ENCODE results near the gene GOSR1. TPM values are rescaled to one million over a fixed set of nuclear protein-coding genes. Genes with fewer than 3 reads are reported as not detected.
"Not testable (repeated sequence)": the region's sequence is repeated elsewhere in the genome, so short reads cannot be mapped to it uniquely, and the experiment has no call there.

The GOSR1 gene
- total RNA-seq, 1 donor from 2014 or later, result 15.0 TPM

DNA sequence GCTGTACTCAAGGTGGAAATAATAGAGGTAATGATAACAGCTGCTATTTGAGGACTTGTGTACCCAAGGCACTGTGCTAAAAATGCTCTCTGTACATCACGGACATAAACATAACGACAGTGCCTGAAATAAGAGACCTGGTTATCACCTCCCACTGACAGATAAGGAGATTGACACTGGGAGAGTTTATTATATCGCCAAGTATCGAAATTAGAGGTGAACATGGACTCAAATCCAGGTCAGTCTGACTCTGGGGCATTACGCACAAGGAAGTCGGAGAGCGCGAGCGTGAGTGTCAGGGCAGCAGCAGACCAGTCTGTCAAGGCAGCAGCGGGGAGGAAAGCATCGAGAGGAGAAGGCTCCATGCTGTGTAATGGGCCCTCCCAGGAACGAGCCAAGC, 57.1 kb downstream of the GOSR1 start:
- TF ChIP-seq, protein P1, sequence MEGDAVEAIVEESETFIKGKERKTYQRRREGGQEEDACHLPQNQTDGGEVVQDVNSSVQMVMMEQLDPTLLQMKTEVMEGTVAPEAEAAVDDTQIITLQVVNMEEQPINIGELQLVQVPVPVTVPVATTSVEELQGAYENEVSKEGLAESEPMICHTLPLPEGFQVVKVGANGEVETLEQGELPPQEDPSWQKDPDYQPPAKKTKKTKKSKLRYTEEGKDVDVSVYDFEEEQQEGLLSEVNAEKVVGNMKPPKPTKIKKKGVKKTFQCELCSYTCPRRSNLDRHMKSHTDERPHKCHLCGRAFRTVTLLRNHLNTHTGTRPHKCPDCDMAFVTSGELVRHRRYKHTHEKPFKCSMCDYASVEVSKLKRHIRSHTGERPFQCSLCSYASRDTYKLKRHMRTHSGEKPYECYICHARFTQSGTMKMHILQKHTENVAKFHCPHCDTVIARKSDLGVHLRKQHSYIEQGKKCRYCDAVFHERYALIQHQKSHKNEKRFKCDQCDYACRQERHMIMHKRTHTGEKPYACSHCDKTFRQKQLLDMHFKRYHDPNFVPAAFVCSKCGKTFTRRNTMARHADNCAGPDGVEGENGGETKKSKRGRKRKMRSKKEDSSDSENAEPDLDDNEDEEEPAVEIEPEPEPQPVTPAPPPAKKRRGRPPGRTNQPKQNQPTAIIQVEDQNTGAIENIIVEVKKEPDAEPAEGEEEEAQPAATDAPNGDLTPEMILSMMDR (IDR thresholded peaks at IDR 0.05), result no peak
- TF ChIP-seq POLR2AphosphoS5 (IDR thresholded peaks at IDR 0.05; ENCODE audit: insufficient read depth in 1 of 2, low read depth in 1 of 2) (no peak), POLR2A (IDR thresholded peaks at IDR 0.05) (no peak)
- no peaks in the 10 kb centered on the region for H3K27me3 ChIP-seq
- peaks cover 0 to 3% of the 10 kb centered on the region in 2 donors for H3K36me3 ChIP-seq
- H3K9me3 ChIP-seq, result no peaks in the 10 kb centered on the region
- intact Hi-C loops (cut with DNase I), result no loop called here
- H3K4me3 ChIP-seq, result no peak overlapping the region
- no peaks in the 10 kb centered on the region for H3K4me1 ChIP-seq
- H3K27ac ChIP-seq, result no peak overlapping the region
- no peak for DNase-seq (ENCODE audit: extremely low spot score in 2 of 2)

GRCh38 chr17:30534938-30535921, 58.0 kb downstream of the GOSR1 start:
- no peaks in the 10 kb centered on the region for H3K27me3 ChIP-seq
- TF ChIP-seq, protein P1 (IDR thresholded peaks at IDR 0.05), result no peak
- TF ChIP-seq POLR2AphosphoS5 (IDR thresholded peaks at IDR 0.05; ENCODE audit: insufficient read depth in 1 of 2, low read depth in 1 of 2) (no peak), POLR2A (IDR thresholded peaks at IDR 0.05) (no peak)
- no peaks in the 10 kb centered on the region for H3K4me1 ChIP-seq
- intact Hi-C loops (cut with DNase I), result no loop called here
- no peak overlapping the region for H3K27ac ChIP-seq
- DNase-seq (ENCODE audit: extremely low spot score in 2 of 2), result no peak
- no peak overlapping the region for H3K4me3 ChIP-seq
- no peaks in the 10 kb centered on the region for H3K9me3 ChIP-seq
- H3K36me3 ChIP-seq, result peaks cover 0 to 3% of the 10 kb centered on the region in 2 donors

GRCh38 chr17:30536846-30537245, 59.6 kb downstream of the GOSR1 start:
- H3K9me3 ChIP-seq; H3K4me3 ChIP-seq; H3K27ac ChIP-seq; H3K27me3 ChIP-seq; DNase-seq (ENCODE audit: extremely low spot score in 2 of 2); H3K36me3 ChIP-seq; H3K4me1 ChIP-seq; intact Hi-C loops (cut with DNase I): not testable (repeated sequence)

- H3K9me3 ChIP-seq; intact Hi-C loops (cut with DNase I); H3K27me3 ChIP-seq; DNase-seq (ENCODE audit: extremely low spot score in 2 of 2); H3K4me3 ChIP-seq; H3K27ac ChIP-seq; H3K36me3 ChIP-seq; H3K4me1 ChIP-seq: not testable (repeated sequence)
These were observed 60.5 kb downstream of the GOSR1 start for GRCh38 chr17:30537667-30538066.

DNA sequence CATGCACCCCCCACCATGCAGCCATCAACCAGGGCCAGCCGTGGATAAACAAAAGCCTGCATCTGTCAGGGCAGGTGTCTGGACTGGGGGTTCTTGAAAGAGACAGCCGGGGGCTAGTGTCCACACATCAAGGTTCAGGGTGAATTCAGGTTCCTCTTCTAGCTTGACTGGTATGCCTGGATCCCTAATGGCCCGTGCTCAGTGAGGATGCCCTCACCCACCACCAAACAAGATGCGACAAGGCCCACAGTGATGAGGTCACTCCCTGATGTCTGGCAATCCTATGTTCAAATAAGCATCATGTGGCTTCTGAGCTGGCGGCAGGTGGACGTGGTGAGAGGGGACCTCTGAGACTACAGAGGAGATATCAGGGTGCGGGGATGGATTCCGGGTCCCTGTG, 64.6 kb downstream of the GOSR1 start:
- H3K9me3 ChIP-seq, result no peaks in the 10 kb centered on the region
- no peak overlapping the region for H3K27ac ChIP-seq
- intact Hi-C loops (cut with DNase I), result no loop called here
- no peaks in the 10 kb centered on the region for H3K36me3 ChIP-seq
- no peaks in the 10 kb centered on the region for H3K27me3 ChIP-seq
- H3K4me3 ChIP-seq, result no peak overlapping the region
- DNase-seq (ENCODE audit: extremely low spot score in 2 of 2), result no peak
- H3K4me1 ChIP-seq, result no peaks in the 10 kb centered on the region
- TF ChIP-seq, protein P1 (IDR thresholded peaks at IDR 0.05), result no peak
- TF ChIP-seq POLR2A (IDR thresholded peaks at IDR 0.05) (no peak), POLR2AphosphoS5 (IDR thresholded peaks at IDR 0.05; ENCODE audit: insufficient read depth in 1 of 2, low read depth in 1 of 2) (no peak)

GRCh38 chr17:30543456-30543855, 66.2 kb downstream of the GOSR1 start:
- H3K36me3 ChIP-seq, result no peaks in the 10 kb centered on the region
- TF ChIP-seq POLR2A (IDR thresholded peaks at IDR 0.05) (no peak), POLR2AphosphoS5 (IDR thresholded peaks at IDR 0.05; ENCODE audit: insufficient read depth in 1 of 2, low read depth in 1 of 2) (no peak)
- TF ChIP-seq, protein P1 (IDR thresholded peaks at IDR 0.05), result no peak
- DNase-seq (ENCODE audit: extremely low spot score in 2 of 2), result no peak
- no peaks in the 10 kb centered on the region for H3K4me1 ChIP-seq
- H3K27me3 ChIP-seq, result no peaks in the 10 kb centered on the region
- H3K4me3 ChIP-seq, result no peak overlapping the region
- intact Hi-C loops (cut with DNase I), result no loop called here
- no peaks in the 10 kb centered on the region for H3K9me3 ChIP-seq
- H3K27ac ChIP-seq, result no peak overlapping the region

Measured in vagina (tissue), 2 donors.